ENCODE results near the gene ORAI3. TPM values are rescaled to one million over a fixed set of nuclear protein-coding genes. Genes with fewer than 3 reads are reported as not detected.
"Not testable (repeated sequence)": the region's sequence is repeated elsewhere in the genome, so short reads cannot be mapped to it uniquely, and the experiment has no call there.

Gene ORAI3
- total RNA-seq, 1 donor from 2014 or later, result 15.6 TPM

- no peaks in the 10 kb centered on the region for H3K27me3 Mint-ChIP-seq (ENCODE audit: low read depth)
- H3K36me3 Mint-ChIP-seq (ENCODE audit: low read depth), result peaks cover 13% of the 10 kb centered on the region
- H3K9me3 Mint-ChIP-seq (ENCODE audit: low read depth), result no peaks in the 10 kb centered on the region
- no peak overlapping the region for H3K4me3 Mint-ChIP-seq (ENCODE audit: unreplicated experiment)
- TF ChIP-seq CTCF (IDR thresholded peaks at IDR 0.05), result no peak
- DNase-seq (ENCODE audit: low spot score), result peak; percentile 94
- peaks cover 13% of the 10 kb centered on the region for H3K4me1 Mint-ChIP-seq (ENCODE audit: low read depth)
- H3K27ac Mint-ChIP-seq (ENCODE audit: unreplicated experiment), result no peak overlapping the region
These were observed 18.7 kb upstream of the ORAI3 start for GRCh38 chr16:30930160-30930571.

GRCh38 chr16:30931068-30931650, 17.7 kb upstream of the ORAI3 start:
- H3K27ac Mint-ChIP-seq (ENCODE audit: unreplicated experiment), result peak overlapping the region; percentile 43
- peaks cover 8% of the 10 kb centered on the region for H3K4me1 Mint-ChIP-seq (ENCODE audit: low read depth)
- TF ChIP-seq CTCF (IDR thresholded peaks at IDR 0.05), result no peak
- no peak for DNase-seq (ENCODE audit: low spot score)
- no peaks in the 10 kb centered on the region for H3K9me3 Mint-ChIP-seq (ENCODE audit: low read depth)
- H3K36me3 Mint-ChIP-seq (ENCODE audit: low read depth), result peaks cover 10% of the 10 kb centered on the region
- H3K4me3 Mint-ChIP-seq (ENCODE audit: unreplicated experiment), result no peak overlapping the region
- H3K27me3 Mint-ChIP-seq (ENCODE audit: low read depth), result no peaks in the 10 kb centered on the region

GRCh38 chr16:30934827-30935557, 13.9 kb upstream of the ORAI3 start:
- peak; percentile 71 for TF ChIP-seq CTCF (IDR thresholded peaks at IDR 0.05)
- no peaks in the 10 kb centered on the region for H3K27me3 Mint-ChIP-seq (ENCODE audit: low read depth)
- H3K4me3 Mint-ChIP-seq (ENCODE audit: unreplicated experiment), result no peak overlapping the region
- no peaks in the 10 kb centered on the region for H3K4me1 Mint-ChIP-seq (ENCODE audit: low read depth)
- no peak overlapping the region for H3K27ac Mint-ChIP-seq (ENCODE audit: unreplicated experiment)
- no peaks in the 10 kb centered on the region for H3K9me3 Mint-ChIP-seq (ENCODE audit: low read depth)
- H3K36me3 Mint-ChIP-seq (ENCODE audit: low read depth), result peaks cover 9% of the 10 kb centered on the region
- no peak for DNase-seq (ENCODE audit: low spot score)

GRCh38 chr16:30937692-30938091, 11.2 kb upstream of the ORAI3 start:
- H3K9me3 Mint-ChIP-seq (ENCODE audit: low read depth), result no peaks in the 10 kb centered on the region
- no peak for DNase-seq (ENCODE audit: low spot score)
- peaks cover 11% of the 10 kb centered on the region for H3K4me1 Mint-ChIP-seq (ENCODE audit: low read depth)
- H3K27ac Mint-ChIP-seq (ENCODE audit: unreplicated experiment), result peak overlapping the region; percentile 68
- no peaks in the 10 kb centered on the region for H3K27me3 Mint-ChIP-seq (ENCODE audit: low read depth)
- H3K4me3 Mint-ChIP-seq (ENCODE audit: unreplicated experiment), result no peak overlapping the region
- no peak for TF ChIP-seq CTCF (IDR thresholded peaks at IDR 0.05)
- peaks cover under 1% of the 10 kb centered on the region for H3K36me3 Mint-ChIP-seq (ENCODE audit: low read depth)

- not testable (repeated sequence) for H3K9me3 Mint-ChIP-seq (ENCODE audit: low read depth); H3K36me3 Mint-ChIP-seq (ENCODE audit: low read depth); H3K27ac Mint-ChIP-seq (ENCODE audit: unreplicated experiment); DNase-seq (ENCODE audit: low spot score); H3K4me3 Mint-ChIP-seq (ENCODE audit: unreplicated experiment); H3K27me3 Mint-ChIP-seq (ENCODE audit: low read depth)
- peaks cover 11% of the 10 kb centered on the region for H3K4me1 Mint-ChIP-seq (ENCODE audit: low read depth)
These were observed 9.3 kb upstream of the ORAI3 start for GRCh38 chr16:30939571-30939970.
